NAMALWA (cell line): ENCODE results near the gene RNF224.

Experiments
- DNase-seq: peaks from one replicate; pipeline ENCODE4 v3.0.0-alpha.2; 2015; ENCODE audit warnings: low spot score

The RNF224 gene

DNA sequence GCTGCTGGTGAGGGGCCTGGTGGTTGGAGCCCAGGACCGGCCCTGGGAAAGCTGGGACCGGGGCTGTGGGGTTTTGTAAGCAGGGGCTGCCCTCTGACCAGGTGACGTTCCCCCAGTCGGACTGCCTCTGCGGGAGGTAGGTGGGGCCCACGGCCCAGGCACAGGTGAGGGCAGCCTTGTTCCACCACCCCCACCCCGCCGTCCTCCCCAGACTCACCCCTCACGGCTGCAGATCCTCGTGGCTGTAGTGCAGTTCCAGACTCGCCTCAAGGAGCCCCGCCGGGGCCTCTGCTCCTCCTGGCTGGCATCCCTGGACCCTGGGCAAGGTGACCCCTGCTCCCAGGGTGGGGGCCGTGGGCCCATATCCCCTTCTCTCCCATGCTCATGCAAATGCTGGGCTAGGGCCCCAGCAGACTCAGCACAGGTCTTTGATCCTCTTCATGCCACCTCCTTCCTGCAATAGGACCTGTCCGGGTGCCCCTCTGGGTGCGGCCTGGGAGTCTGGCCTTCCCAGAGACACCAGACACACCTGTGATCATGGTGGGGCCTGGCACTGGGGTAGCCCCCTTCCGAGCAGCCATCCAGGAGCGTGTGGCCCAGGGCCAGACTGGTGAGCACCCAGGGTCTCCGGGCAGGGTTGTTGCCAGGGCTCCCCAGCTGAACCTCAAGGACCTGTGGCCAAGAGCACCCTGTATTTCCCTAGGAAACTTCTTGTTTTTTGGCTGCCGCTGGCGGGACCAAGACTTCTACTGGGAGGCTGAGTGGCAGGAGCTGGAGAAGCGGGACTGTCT, 11.9 kb upstream of the RNF224 start:
- DNase-seq: no peak

- DNase-seq: no peak
Measured at GRCh38 chr9:137216188-137216965, 10.9 kb upstream of the RNF224 start.

GRCh38 chr9:137217276-137218211, 9.8 kb upstream of the RNF224 start:
- no peak for DNase-seq

GRCh38 chr9:137218212-137218753, 9.0 kb upstream of the RNF224 start:
- no peak for DNase-seq

DNA sequence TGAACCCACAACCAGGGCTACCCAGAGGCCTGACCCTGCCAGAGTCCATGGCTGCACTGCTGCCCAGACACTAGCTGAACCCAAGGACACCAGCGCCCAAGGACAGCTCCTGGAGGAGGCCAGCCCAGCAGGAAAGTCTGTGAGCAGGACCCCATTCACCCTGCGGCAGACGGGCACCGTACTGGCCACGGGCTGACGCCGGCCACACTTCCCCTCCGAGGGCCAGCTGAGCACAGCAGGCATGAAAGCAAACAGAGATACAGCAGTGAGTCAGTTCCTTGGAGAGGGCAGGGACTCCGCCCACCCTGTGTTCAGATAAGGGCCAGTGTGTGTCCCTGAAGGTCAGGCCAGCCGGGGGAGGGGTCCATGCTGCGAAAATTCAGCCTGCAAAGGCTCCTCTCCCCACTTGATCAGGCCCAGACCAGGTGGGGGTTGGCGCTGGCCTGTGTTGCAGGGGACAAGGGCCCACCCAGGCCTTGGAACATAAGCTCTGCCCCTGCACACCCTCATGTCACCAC, 8.5 kb upstream of the RNF224 start:
- DNase-seq: no peak

- no peak for DNase-seq
Measured at GRCh38 chr9:137219757-137220316, 7.5 kb upstream of the RNF224 start.

DNA sequence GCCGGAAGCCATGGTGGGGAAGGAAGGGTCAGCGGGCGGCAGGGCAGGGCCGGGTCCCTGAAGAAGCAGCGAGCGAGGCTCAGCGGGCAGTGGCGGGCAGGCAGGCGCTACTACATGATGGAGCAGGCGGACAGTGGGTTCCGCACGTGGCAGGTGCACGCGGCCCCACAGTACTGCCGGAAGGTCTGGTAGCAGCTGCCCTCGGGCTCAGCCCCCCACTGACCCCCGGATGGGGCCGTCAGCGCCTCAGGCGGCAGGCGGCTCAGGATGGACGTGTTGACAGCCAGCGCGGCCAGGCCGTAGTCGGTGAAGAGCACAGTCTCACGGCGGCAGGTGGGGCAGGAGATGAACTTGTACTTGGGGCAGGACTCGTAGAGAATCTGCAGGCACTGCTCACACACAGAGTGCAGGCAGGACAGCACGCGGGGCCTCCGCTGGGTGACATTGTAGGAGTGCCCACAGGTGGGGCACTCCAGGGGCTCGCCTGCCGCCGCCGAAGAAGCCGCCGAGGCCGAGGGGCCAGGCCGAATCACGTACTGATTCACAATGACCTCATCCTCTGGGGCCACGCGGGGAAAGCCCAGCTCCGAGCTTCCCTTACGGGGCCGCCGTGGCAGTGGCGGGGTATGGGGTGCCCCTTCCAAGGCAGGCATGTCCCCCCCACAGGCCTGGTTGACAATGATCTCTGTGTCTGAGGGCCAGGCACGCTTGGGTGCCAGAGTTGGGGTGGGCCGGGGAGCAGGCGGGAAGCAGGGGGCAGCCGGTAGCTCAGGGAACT, 6.8 kb upstream of the RNF224 start:
- no peak for DNase-seq

DNA sequence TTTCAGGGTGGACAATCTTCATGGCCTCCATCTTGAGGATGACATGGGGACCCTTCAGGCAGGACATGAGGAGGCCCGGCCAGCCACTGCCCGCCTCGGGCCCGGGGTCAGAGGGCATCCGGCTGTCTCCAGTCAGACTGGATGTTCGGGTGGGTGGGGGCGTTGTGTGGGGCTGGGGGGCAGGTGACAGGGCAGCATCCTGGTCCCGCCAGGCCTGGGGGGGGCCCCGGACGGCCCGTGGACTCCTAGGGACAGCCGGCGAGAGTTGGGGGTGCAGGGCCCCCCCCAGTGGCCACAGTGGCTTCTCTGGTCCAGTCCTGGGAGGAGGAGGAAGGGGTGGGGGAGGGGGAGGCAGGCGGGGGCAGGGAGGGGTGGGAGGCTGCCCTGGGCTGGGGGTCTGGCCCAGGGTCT, 6.2 kb upstream of the RNF224 start:
- no peak for DNase-seq

GRCh38 chr9:137221506-137222111, 5.7 kb upstream of the RNF224 start:
- DNase-seq: no peak

GRCh38 chr9:137222190-137223077, 4.9 kb upstream of the RNF224 start, which contains the start of gene RNF208:
Gene RNF208 (minus strand): TSS chr9:137222240. CDS start chr9:137221212, 1,028 bp downstream.
- DNase-seq: no peak

DNA sequence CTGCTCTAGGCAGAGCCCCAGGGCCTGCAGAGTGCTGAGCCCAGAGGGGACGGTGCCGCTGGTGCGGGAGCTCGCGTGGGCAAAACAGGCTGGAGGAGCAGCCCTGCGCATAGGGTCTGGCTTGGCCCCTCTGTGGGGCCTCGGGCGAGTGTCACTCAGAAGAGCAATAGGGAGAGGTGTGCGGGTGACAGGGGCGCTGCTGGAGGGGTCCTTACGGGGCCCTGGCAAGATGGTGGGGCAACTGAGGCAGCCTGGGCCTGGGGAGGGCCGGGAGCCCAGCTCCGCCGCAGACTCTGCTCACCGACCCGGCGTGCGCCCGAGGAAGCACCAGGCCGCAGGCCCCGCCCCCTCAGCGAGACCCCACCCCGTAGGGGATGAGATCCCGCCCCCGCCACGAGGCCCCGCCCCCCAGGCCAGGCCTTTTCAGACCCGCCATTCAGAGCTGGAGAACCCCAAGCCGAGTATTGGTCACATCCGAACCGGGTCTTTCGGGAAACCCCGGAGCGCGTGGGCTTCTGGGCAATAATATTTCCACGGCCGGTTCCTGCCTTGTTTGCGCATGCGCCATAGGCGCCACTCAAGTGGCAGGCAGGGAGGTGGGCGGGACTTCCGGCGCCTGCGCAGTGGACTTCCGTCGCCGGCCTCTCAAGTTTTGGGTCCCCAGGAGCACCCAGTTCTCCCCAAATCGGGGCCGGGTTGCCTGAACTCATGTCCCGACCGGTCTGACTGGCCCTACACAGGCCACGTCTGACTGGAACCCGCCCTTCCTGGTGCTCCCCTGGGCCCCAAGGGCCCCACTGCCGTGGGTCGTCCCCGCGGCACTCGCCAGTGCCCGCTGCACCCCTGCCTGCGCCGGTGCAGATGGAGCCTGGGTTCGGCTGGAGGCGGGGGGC, 4.0 kb upstream of the RNF224 start:
- peak; percentile 99 for DNase-seq

GRCh38 chr9:137224830-137225694, 2.2 kb upstream of the RNF224 start, which contains the start of gene CYSRT1:
Gene CYSRT1 (plus strand): TSS chr9:137225174. CDS start chr9:137225622, 448 bp downstream.
- no peak for DNase-seq

GRCh38 chr9:137225699-137226331, 1.5 kb upstream of the RNF224 start:
- no peak for DNase-seq

DNA sequence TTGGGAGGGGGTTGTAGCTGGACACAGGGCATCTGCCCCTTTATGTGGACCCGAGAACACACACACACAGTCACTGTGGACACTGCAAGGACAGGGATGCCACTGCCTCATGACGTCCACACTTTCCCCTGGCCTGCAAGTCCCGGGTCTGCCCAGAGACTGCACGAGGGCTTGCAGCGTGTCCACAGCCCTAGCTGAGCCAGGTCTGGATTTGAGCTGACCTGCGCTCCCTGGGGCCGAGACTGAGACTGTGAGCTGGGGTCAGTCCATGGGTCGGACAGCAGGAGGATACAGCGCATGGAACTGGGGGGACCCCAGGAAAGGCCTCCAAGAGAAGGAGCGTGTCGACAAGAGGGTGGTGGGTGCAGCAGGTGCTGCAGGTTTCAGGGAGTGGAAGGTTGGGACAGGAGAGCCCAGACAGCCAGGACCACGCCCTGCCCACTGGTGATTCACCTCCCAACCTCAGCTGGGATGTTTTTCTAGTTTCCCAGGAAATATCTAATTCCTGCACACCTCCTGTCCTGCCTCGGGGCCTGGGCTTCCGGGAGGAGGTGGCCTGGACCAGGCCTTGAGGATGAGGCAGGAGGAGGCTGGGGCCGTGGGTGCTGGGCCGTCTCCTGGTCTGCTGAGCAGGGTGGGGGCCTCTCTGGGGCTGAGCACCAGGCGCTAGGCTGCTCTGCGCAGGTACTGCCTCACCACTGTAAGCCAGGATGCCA, 806 bp upstream of the RNF224 start:
- no peak for DNase-seq

DNA sequence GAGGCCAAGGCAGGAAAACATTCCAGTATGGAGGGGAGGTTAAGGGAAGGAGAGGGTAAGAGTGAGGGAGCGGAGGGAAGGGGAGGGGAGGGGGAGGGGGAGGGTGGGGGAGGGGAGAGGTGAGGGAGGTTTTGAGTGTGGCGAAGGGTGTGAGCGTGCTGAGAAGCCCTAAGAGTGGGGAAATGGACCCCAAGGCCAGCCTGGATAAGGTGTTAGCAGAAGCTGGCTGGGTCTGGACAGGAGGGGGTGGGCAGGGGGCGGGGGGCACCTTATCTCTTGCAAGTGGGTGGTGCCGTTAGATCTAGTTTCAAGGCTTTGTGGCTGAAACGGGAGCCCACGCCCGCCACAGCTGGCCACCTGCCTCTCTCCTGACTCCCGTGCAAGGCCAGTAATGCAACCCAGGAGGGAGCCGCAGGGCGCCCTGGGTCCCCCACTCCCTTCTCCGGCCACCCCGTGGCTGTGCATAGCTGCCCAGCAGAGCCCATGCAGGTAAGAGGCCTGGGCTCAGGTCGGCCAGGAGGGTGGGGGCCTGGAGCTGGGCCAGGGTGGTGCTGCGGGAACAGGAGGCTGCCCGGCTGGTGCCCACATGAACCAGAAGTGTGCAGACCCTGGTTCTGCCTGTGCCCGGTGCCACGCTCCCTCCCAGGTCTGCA, 677 bp downstream of the RNF224 start:
- DNase-seq: no peak
